Astrocyte (in vitro differentiated cells and primary cell): ENCODE results near the gene CARD11. TPM values are rescaled to one million over a fixed set of nuclear protein-coding genes. Genes with fewer than 3 reads are reported as not detected.

Source experiments
- DNase-seq: peaks from one replicate; pipeline ENCODE4 v3.0.0-alpha.2; 2010; ENCODE audit warnings: low read depth
- FAIRE-seq: peaks from 2 replicates; lab custom pipeline; 2011; peaks lifted over from hg19 to GRCh38; lab: Jason Lieb, UNC
- H2AFZ ChIP-seq: 2 replicates; pipeline ENCODE4 v1.6.0; 2012; ENCODE audit warnings: low read depth, low read length, inconsistent platforms
- H3K27ac ChIP-seq: 2 replicates; pipeline ENCODE4 v1.5.1; 2011; ENCODE audit warnings: low read depth, low read length, inconsistent platforms
- H3K27me3 ChIP-seq: 2 replicates; pipeline ENCODE4 v1.6.0; 2011; ENCODE audit warnings: low read length, inconsistent platforms; ENCODE audit not compliant: insufficient read depth
- H3K36me3 ChIP-seq: 2 replicates; pipeline ENCODE4 v1.5.1; 2011; ENCODE audit warnings: low read length, inconsistent platforms; ENCODE audit not compliant: insufficient read depth
- H3K4me1 ChIP-seq: 2 replicates; pipeline ENCODE4 v1.5.1; 2011; ENCODE audit warnings: low read length, inconsistent platforms; ENCODE audit not compliant: insufficient read depth
- H3K4me2 ChIP-seq: 2 replicates; pipeline ENCODE4 v1.6.0; 2012; ENCODE audit warnings: low read length, inconsistent platforms
- H3K4me3 ChIP-seq: 2 replicates; pipeline ENCODE4 v1.5.1; 2011; ENCODE audit warnings: low read depth, mild to moderate bottlenecking, low read length, inconsistent platforms; ENCODE audit not compliant: insufficient read depth
- H3K79me2 ChIP-seq: 2 replicates; pipeline ENCODE4 v1.6.0; 2012; ENCODE audit warnings: mild to moderate bottlenecking, low read length, inconsistent platforms; ENCODE audit not compliant: insufficient read depth
- H3K9ac ChIP-seq: 2 replicates; pipeline ENCODE4 v1.6.0; 2012; ENCODE audit warnings: mild to moderate bottlenecking, low read length, inconsistent platforms
- H3K9me3 ChIP-seq: 2 replicates; pipeline ENCODE4 v1.5.1; 2012; ENCODE audit warnings: low read depth, mild to moderate bottlenecking, low read length, inconsistent platforms; ENCODE audit not compliant: insufficient read depth
- H4K20me1 ChIP-seq: 2 replicates; pipeline ENCODE4 v1.6.0; 2012; ENCODE audit warnings: low read length, inconsistent platforms; ENCODE audit not compliant: insufficient read depth
- H3K27ac Mint-ChIP-seq: one replicate; pipeline ENCODE4 v1.8.0; 2021; ENCODE audit warnings: mild to moderate bottlenecking, mixed read lengths; ENCODE audit not compliant: unreplicated experiment
- H3K27me3 Mint-ChIP-seq: one replicate; pipeline ENCODE4 v1.8.0; 2021; ENCODE audit warnings: low read depth, mixed read lengths; ENCODE audit not compliant: unreplicated experiment
- H3K36me3 Mint-ChIP-seq: one replicate; pipeline ENCODE4 v1.8.0; 2021; ENCODE audit warnings: low read depth, mixed read lengths; ENCODE audit not compliant: unreplicated experiment
- H3K4me1 Mint-ChIP-seq: one replicate; pipeline ENCODE4 v1.8.0; 2021; ENCODE audit warnings: low read depth, mixed read lengths; ENCODE audit not compliant: unreplicated experiment
- H3K4me3 Mint-ChIP-seq: one replicate; pipeline ENCODE4 v1.8.0; 2021; ENCODE audit warnings: mild to moderate bottlenecking, moderate library complexity, mixed read lengths; ENCODE audit not compliant: unreplicated experiment
- H3K9me3 Mint-ChIP-seq: one replicate; pipeline ENCODE4 v1.8.0; 2021; ENCODE audit warnings: mild to moderate bottlenecking, mixed read lengths; ENCODE audit not compliant: unreplicated experiment
- CTCF ChIP-seq: IDR thresholded peaks from 2 replicates; pipeline ENCODE4 v1.5.1; 2011; ENCODE audit warnings: low read depth, mild to moderate bottlenecking, inconsistent platforms, low read length, moderate library complexity; ENCODE audit not compliant: insufficient read depth
- EZH2 ChIP-seq: IDR thresholded peaks from 2 replicates; pipeline ENCODE4 v1.6.1; 2012; ENCODE audit warnings: mild to moderate bottlenecking, low read length, inconsistent platforms; ENCODE audit not compliant: insufficient read depth
- total RNA-seq: library from RNA; stranded (reverse); gene quantifications from 2 replicates; pipeline ENCODE4 v1.2.1, GENCODE V29; 2021

The CARD11 gene
- total RNA-seq, 1 donor from 2014 or later = 9.5 TPM

- no peaks in the 10 kb centered on the region for H3K4me1 Mint-ChIP-seq
- Histone ChIP-seq H3K9me3 (peaks cover 2% of the 10 kb centered on the region), H3K36me3 (no peaks in the 10 kb centered on the region), H3K4me1 (no peaks in the 10 kb centered on the region), H3K79me2 (no peaks in the 10 kb centered on the region), H3K4me3 (no peak overlapping the region), H3K27me3 (peaks cover 8% of the 10 kb centered on the region), H4K20me1 (no peaks in the 10 kb centered on the region), H3K4me2 (no peak overlapping the region), H3K27ac (no peak overlapping the region), H3K9ac (no peak overlapping the region), H2AFZ (no peak overlapping the region)
- no peak overlapping the region for H3K27ac Mint-ChIP-seq
- peaks cover 4% of the 10 kb centered on the region for H3K9me3 Mint-ChIP-seq
- DNase-seq = no peak
- H3K4me3 Mint-ChIP-seq = no peak overlapping the region
- no peaks in the 10 kb centered on the region for H3K36me3 Mint-ChIP-seq
- no peak for TF ChIP-seq EZH2
- TF ChIP-seq CTCF = no peak
- no peak for FAIRE-seq
- peaks cover 32% of the 10 kb centered on the region for H3K27me3 Mint-ChIP-seq
Measured at GRCh38 chr7:3055626-3056025, 12.0 kb upstream of the CARD11 start.

GRCh38 chr7:3042861-3043489, 692 bp downstream of the CARD11 start:
- H3K4me2 ChIP-seq = peak overlapping the region; percentile 59

More at GRCh38 chr7:3042861-3043489, 692 bp downstream of the CARD11 start:
- Histone ChIP-seq H3K27me3 (no peaks in the 10 kb centered on the region), H3K9ac (no peak overlapping the region), H2AFZ (no peak overlapping the region), H3K4me3 (no peak overlapping the region), H3K79me2 (no peaks in the 10 kb centered on the region), H3K27ac (no peak overlapping the region), H4K20me1 (no peaks in the 10 kb centered on the region), H3K9me3 (no peaks in the 10 kb centered on the region), H3K36me3 (no peaks in the 10 kb centered on the region), H3K4me1 (no peaks in the 10 kb centered on the region)
- no peak for DNase-seq
- Mint-ChIP-seq H3K4me3 (peak overlapping the region; percentile 68), H3K27ac (no peak overlapping the region), H3K36me3 (peaks cover 1% of the 10 kb centered on the region), H3K4me1 (no peaks in the 10 kb centered on the region), H3K27me3 (no peaks in the 10 kb centered on the region), H3K9me3 (no peaks in the 10 kb centered on the region)
- no peak for FAIRE-seq
- TF ChIP-seq CTCF = no peak
